ENCODE results near the gene CEP97. TPM values are rescaled to one million over a fixed set of nuclear protein-coding genes. Genes with fewer than 3 reads are reported as not detected.

CEP97 gene
- 10 to 100 TPM in 4 of 9 donors, 1 to 10 TPM in 5; 4.1 to 21.3 (median 8.5) TPM for total RNA-seq
- polyA plus RNA-seq, result 1 to 10 TPM; 1.2 to 5.9 (median 2.1) TPM
- long read RNA-seq, donor 1, result 0 reads
- long read RNA-seq, donor 2, result 0 reads
- long read RNA-seq, donor 3, full-length matches to known transcripts, result 1 of 1 reads
- long read RNA-seq, donor 3, partial matches to known transcripts, result 0 of 1 reads
- long read RNA-seq, donor 3, other reads (novel, unspliced or antisense), result 0 of 1 reads
- long read RNA-seq, donor 4, partial matches to known transcripts, result 3 of 5 reads
- long read RNA-seq, donor 4, other reads (novel, unspliced or antisense), result 2 of 5 reads
- long read RNA-seq, donor 5, partial matches to known transcripts, result 0 of 2 reads
- long read RNA-seq, donor 5, other reads (novel, unspliced or antisense), result 2 of 2 reads
- long read RNA-seq, donor 6, result 0 reads
- long read RNA-seq, donor 7, result 0 reads
- long read RNA-seq, donor 8, result 0 reads
- long read RNA-seq, donor 9, partial matches to known transcripts, result 12 of 12 reads
- long read RNA-seq, donor 9, other reads (novel, unspliced or antisense), result 0 of 12 reads
- long read RNA-seq, donor 10, result 0 reads

GRCh38 chr3:101724329-101725193 is at the start of gene CEP97:
TSS of gene CEP97 (plus strand) at chr3:101724614. CDS start at chr3:101724677, 63 bp downstream.
- Histone ChIP-seq H3K36me3 (replicated peaks in 1 of 2) (peaks cover 0 to 2% of the 10 kb centered on the region in 2 donors), H3K4me1 (replicated peaks in 1 of 2) (peaks cover 3 to 12% of the 10 kb centered on the region in 2 donors), H3K27ac (peak within 1 kb of the TSS in 3 of 5 donors; percentile 35 to 75 (median 66)), H3K4me3 (peak within 1 kb of the TSS; percentile 37 to 81 (median 51)), H3K27me3 (no peaks in the 10 kb centered on the region), H3K9me3 (replicated peaks in 1 of 3) (no peaks in the 10 kb centered on the region)
- no peak for TF ChIP-seq POLR2A (IDR thresholded peaks at IDR 0.05)
- TF ChIP-seq CTCF (IDR thresholded peaks at IDR 0.05), result no peak
- intact Hi-C loops (cut with DNase I), result no loop called here
- 0% methylated on average over 22 to 49 of the region's 49 CpGs for WGBS, 4 donors
- peak; percentile 87 to 96 (median 91) for DNase-seq

- intact Hi-C loops (cut with DNase I), result no loop called here
Measured at GRCh38 chr3:101675709-101676215, 48.7 kb upstream of the CEP97 start.

GRCh38 chr3:101676216-101676764 is 48.1 kb upstream of the CEP97 start:
- Histone ChIP-seq H3K27me3 (no peaks in the 10 kb centered on the region), H3K4me3 (peak overlapping the region; percentile 81 to 98 (median 96)), H3K27ac (peak overlapping the region; percentile 93 to 99 (median 97)), H3K4me1 (replicated peaks in 1 of 2) (peaks cover 7 to 28% of the 10 kb centered on the region in 2 donors), H3K9me3 (replicated peaks in 1 of 3) (no peaks in the 10 kb centered on the region), H3K36me3 (replicated peaks in 1 of 2) (peaks cover 0 to 15% of the 10 kb centered on the region in 2 donors)
- TF ChIP-seq CTCF (IDR thresholded peaks at IDR 0.05) (peak in 1 of 6 experiments; percentile 3), POLR2A (IDR thresholded peaks at IDR 0.05) (peak; percentile 16 to 90)
- 0% methylated on average over 12 to 57 of the region's 57 CpGs; no CpG with 5 or more reads in 1 of the 4 donors for WGBS, 4 donors
- peak; percentile 93 to 96 (median 95) for DNase-seq
- intact Hi-C loops (cut with DNase I), result no loop called here

More at GRCh38 chr3:101675709-101676215, 48.7 kb upstream of the CEP97 start:
- peaks cover 7 to 28% of the 10 kb centered on the region in 2 donors for H3K4me1 ChIP-seq (replicated peaks in 1 of 2)
- peak overlapping the region in 3 of 4 donors; percentile 81 to 98 (median 98) for H3K4me3 ChIP-seq
- H3K27me3 ChIP-seq, result no peaks in the 10 kb centered on the region
- H3K9me3 ChIP-seq (replicated peaks in 1 of 3), result no peaks in the 10 kb centered on the region
- H3K36me3 ChIP-seq (replicated peaks in 1 of 2), result peaks cover 0 to 10% of the 10 kb centered on the region in 2 donors
- TF ChIP-seq CTCF (IDR thresholded peaks at IDR 0.05) (peak in 1 of 6 experiments; percentile 12), POLR2A (IDR thresholded peaks at IDR 0.05) (no peak)
- WGBS, 4 donors, result 8 to 12% (median 8%) methylated on average over 24 to 27 of the region's 27 CpGs
- DNase-seq, result peak in 5 of 7 donors; percentile 51 to 79 (median 59)
- peak overlapping the region; percentile 93 to 99 (median 97) for H3K27ac ChIP-seq

All from adrenal gland (tissue), 19 donors.